ENCODE results near the gene TMEM91.

The TMEM91 gene

DNA sequence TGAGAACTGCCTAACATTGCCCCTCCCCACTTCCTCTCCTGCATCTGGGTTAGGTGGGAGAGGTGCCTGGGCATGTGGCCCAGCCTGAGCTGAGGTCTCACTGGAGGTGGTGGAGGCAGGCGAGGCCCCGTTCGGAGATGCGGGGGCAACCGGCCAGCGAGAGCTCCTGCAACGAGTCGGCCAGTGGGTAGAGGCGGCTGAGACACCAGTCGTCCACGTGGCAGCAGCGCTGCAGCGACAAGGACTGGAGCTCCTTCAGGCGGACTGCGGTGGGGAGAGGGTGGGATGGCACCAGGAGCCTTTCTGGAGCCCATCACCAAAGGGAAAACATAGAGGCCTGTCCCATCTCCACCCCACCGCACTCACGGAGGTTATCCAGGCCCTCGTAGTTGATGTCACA is 56.8 kb downstream of the TMEM91 start:
- H3K79me2 ChIP-seq (ENCODE audit: control insufficient read depth, insufficient read depth, low read length, unreplicated experiment), result no peaks in the 10 kb centered on the region

More for the DNA sequence above, 56.8 kb downstream of the TMEM91 start:
- no peaks in the 10 kb centered on the region for H3K27me3 ChIP-seq (ENCODE audit: insufficient read depth, low read length)
- H3K4me1 ChIP-seq (ENCODE audit: control insufficient read depth, insufficient read depth, low read length, unreplicated experiment), result no peaks in the 10 kb centered on the region
- H2AFZ ChIP-seq (ENCODE audit: low read length, unreplicated experiment), result no peak overlapping the region
- H3K4me3 ChIP-seq (ENCODE audit: low read depth, low read length), result no peak overlapping the region
- no peaks in the 10 kb centered on the region for H3K36me3 ChIP-seq (ENCODE audit: insufficient read depth, low read length)
- H3K27ac ChIP-seq (ENCODE audit: low read depth, low read length), result no peak overlapping the region
